Skeletal muscle cell (primary cell): ENCODE measurements around the gene OR6C6.
"Not testable (repeated sequence)": the region's sequence is repeated elsewhere in the genome, so short reads cannot be mapped to it uniquely, and the experiment has no call there.

Experiments
- DNase-seq: peaks from one replicate; pipeline ENCODE4 v3.0.0-alpha.2; 2010; ENCODE audit warnings: low read depth
- H3K4me3 ChIP-seq: 2 replicates; pipeline ENCODE4 v1.5.1; 2011; ENCODE audit warnings: low read depth, mild to moderate bottlenecking, control low read depth, low read length, moderate library complexity

Gene OR6C6

DNA sequence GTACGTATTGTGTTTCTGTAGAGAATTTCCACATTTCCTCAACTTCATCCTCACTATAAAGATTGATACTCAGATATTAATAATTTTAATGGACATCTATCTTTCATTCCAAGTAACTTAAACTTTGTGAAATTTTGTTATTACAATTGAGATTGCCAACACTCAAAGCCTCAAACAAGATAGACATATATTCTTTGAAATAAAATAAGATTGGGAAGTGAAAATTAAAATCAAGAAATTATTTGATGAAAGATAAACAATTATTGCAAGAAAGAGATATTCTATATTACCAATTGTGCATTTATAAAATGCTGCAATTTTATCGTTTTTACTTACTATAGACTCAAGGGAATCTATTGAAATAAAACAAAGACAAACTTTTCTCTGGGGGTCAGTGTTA, at the start of gene OR6C6:
OR6C6 (minus strand) TSS at position 101 of the 400 bp plus-strand sequence. CDS start 1,337 bp downstream, outside the sequence.
- DNase-seq: no peak
- no peak within 1 kb of the TSS for H3K4me3 ChIP-seq

GRCh38 chr12:55336002-55336401, 39.6 kb upstream of the OR6C6 start:
- no peak for DNase-seq
- no peak overlapping the region for H3K4me3 ChIP-seq

- no peak within 1 kb of the TSS for H3K4me3 ChIP-seq
- no peak for DNase-seq
These were observed 34.1 kb upstream of the OR6C6 start, which contains the start of gene OR6C3 for GRCh38 chr12:55330446-55330845. OR6C3 (plus strand) TSS chr12:55330746; CDS start chr12:55331701, 955 bp downstream.

- DNase-seq, H3K4me3 ChIP-seq: not testable (repeated sequence)
These were observed 29.4 kb upstream of the OR6C6 start for GRCh38 chr12:55325801-55326200.

- no peak for DNase-seq
- H3K4me3 ChIP-seq: no peak overlapping the region
These were observed 23.8 kb upstream of the OR6C6 start for GRCh38 chr12:55320201-55320600.

DNA sequence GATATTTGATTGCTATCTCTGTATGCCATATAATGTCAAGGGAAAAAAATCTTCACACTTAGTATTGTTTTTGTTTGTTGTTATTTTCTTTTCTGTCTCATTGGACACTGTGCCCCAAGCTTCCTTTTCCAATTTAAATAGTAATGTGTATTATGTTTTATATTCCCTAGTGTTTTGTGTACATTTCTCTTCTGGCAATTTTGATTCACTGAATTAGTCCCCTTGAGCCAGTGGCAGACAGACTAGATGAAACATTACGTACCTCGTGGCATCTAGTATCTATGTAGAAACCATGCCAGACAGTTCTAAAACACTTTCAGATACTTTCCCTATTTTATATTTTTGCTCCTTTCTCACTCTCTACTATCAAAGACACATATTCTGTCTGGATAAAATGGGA, 17.7 kb upstream of the OR6C6 start, which contains the start of gene OR6C1:
OR6C1 (plus strand) TSS at position 301 of the 400 bp plus-strand sequence. CDS start 6,257 bp downstream, outside the sequence.
- DNase-seq: no peak
- H3K4me3 ChIP-seq: no peak within 1 kb of the TSS

DNA sequence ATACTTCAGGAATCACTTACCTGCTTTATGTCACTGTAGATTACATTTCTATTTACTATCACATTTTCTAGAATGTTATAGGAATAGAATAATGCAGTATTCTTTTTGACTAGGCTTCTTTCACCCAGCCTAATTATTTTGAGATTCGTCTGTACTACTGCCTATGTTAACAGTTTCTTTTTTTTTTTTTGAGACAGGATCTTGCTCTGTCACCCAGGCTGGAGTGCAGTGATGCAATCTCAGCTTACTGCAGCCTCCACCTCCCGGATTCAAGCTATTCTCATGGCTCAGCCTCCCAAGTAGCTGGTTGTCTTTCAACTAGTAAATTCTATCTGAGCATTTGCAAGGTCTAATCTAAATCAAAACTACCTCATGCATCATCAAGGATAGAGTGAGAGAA, 6.4 kb downstream of the OR6C6 start:
- H3K4me3 ChIP-seq: no peak overlapping the region
- DNase-seq: no peak

GRCh38 chr12:55280991-55281390, 15.4 kb downstream of the OR6C6 start:
- DNase-seq: no peak
- H3K4me3 ChIP-seq: no peak overlapping the region

DNA sequence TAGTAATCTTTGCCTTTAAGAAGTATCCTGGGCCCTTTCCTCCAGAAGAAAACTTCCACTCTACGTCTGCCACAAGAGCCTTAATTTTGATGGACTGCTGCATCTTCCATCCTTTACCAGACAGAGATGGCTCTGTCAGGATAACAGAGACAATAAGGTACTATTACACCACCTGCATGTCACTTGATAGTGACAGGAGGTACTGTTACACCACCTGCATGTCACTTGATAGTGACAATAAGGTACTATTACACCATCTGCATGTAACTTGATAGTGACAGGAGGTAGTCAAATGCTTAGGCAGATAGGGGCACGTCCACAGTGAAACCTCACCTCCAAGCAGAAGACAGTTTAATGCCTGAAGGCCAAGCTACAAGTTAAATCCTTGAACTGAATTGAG, 38.1 kb downstream of the OR6C6 start:
- H3K4me3 ChIP-seq: no peak overlapping the region
- DNase-seq: no peak

DNA sequence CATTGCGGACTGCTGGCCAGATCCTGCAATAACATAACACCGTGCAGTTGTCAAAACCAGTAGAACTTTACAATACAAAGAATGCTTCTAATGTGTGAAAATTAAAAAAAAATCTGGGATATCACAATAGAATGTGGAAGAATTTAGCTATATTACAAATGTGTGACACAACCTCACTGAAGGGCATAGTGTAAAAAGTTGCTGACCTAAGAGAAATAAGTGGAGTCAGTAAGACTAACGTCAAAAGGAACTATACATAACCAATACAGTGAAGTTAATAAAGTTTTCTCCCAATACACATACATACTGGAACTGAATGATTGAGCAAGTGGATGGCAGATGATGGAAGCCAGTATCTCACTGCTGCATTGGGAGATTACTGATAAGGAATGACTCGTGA, 39.5 kb downstream of the OR6C6 start:
- DNase-seq: no peak
- H3K4me3 ChIP-seq: no peak overlapping the region

DNA sequence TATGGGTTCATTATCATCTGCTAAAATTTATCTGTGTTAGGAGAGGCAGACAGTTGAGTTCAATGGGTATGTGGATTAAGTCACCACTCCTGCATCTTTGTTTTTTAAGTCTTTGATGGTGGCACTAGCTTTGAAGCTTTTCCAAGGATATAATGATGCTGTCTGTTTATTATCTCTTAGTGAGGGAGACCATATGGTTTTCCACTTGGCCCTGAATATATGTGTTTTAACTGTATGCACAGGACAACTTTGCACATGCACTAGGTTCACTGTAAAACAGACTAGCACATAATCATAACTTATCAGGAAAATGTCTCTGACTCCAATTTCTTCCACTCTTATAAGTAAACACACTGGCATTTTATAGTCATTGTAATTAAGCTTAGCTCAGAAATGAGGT, 43.1 kb downstream of the OR6C6 start:
- DNase-seq: no peak
- no peak overlapping the region for H3K4me3 ChIP-seq

- DNase-seq: no peak
- H3K4me3 ChIP-seq: no peak overlapping the region
These were observed 45.4 kb downstream of the OR6C6 start for GRCh38 chr12:55250944-55251343.

DNA sequence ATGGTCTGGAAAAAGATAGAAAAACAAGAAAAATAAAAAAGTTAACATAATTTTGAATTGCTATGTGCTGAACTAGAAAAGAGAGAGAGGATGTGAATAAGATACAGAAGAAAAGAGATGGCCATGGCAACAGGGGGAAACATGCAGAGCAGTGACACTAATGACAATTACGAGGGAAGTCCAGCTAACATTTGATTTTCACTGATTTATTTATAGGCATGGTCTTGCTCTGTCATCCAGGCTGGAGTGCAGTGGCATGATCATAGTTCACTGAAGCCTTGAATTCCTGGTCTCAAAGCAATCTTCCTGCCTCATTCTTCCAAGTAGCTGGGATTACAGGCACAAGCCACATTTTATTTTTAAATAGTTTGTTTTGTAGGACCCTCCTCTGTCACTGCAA, 50.2 kb downstream of the OR6C6 start:
- DNase-seq: no peak
- H3K4me3 ChIP-seq: no peak overlapping the region

DNA sequence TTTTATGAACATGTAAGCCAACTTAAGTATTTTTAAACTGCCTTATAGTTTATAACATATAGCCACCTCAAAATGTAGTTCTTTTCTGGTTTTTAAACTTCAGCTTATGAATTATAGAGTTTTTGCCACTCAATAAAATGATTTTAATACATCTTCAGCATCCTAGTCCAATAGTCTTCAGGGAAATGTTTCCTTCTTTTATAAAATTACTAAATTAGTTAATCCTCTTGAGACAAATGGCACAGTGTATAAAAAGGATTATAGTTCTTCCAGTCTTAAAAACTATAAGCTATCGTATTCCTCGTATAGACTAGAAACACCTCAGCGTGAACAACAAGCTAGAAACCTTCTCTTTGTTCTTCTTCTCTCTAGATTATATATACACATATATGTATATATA, 52.1 kb downstream of the OR6C6 start, which contains the start of gene OR6C74:
OR6C74 (plus strand) TSS at position 301 of the 400 bp plus-strand sequence. CDS start 2,679 bp downstream, outside the sequence.
- H3K4me3 ChIP-seq: no peak within 1 kb of the TSS
- no peak for DNase-seq
